ENCODE results near the gene PFN3. TPM values are rescaled to one million over a fixed set of nuclear protein-coding genes. Genes with fewer than 3 reads are reported as not detected.

The PFN3 gene
- total and polyA plus RNA-seq, 7 donors, result not detected

- Histone ChIP-seq H3K36me3 (ENCODE audit: insufficient read depth in 1 of 2, low read depth in 1 of 2) (no peaks in the 10 kb centered on the region), H3K9me3 (no peaks in the 10 kb centered on the region), H3K27me3 (ENCODE audit: insufficient read depth in 3 of 3, low read length in 2 of 3) (no peaks in the 10 kb centered on the region), H3K4me1 (peaks cover 14% of the 10 kb centered on the region), H3K4me3 (peak within 1 kb of the TSS; percentile 53), H3K27ac (no peak within 1 kb of the TSS)
- 31 to 45% (median 37%) methylated on average over 32 to 37 of the region's 37 CpGs for WGBS, 3 donors
- intact Hi-C loops (cut with DNase I), result no loop called here
- TF ChIP-seq, protein P1, sequence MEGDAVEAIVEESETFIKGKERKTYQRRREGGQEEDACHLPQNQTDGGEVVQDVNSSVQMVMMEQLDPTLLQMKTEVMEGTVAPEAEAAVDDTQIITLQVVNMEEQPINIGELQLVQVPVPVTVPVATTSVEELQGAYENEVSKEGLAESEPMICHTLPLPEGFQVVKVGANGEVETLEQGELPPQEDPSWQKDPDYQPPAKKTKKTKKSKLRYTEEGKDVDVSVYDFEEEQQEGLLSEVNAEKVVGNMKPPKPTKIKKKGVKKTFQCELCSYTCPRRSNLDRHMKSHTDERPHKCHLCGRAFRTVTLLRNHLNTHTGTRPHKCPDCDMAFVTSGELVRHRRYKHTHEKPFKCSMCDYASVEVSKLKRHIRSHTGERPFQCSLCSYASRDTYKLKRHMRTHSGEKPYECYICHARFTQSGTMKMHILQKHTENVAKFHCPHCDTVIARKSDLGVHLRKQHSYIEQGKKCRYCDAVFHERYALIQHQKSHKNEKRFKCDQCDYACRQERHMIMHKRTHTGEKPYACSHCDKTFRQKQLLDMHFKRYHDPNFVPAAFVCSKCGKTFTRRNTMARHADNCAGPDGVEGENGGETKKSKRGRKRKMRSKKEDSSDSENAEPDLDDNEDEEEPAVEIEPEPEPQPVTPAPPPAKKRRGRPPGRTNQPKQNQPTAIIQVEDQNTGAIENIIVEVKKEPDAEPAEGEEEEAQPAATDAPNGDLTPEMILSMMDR (IDR thresholded peaks at IDR 0.05), result no peak
- DNase-seq (peak; percentile 35 to 54), ATAC-seq (peak; percentile 37 to 52 (median 38))
Observed at GRCh38 chr5:177357459-177358351, 42.8 kb downstream of the PFN3 start, which contains the start of gene RGS14. TSS of gene RGS14 (plus strand) at chr5:177357924. CDS start at chr5:177358025, 101 bp downstream.

DNA sequence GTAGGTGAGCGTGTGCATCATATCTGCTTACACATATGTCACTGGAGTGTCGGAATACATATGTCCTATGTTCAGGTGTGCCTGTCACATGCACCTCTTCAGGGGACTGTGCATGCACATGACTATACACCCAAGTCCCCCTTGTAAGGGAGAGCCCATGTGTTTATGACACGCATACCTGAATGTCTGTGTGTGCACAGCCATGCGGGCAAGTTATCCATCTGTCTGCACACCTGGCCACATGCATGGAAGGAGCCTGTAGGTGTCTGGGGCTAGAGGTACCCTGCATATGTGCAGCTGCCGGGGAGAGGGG lies 43.4 kb downstream of the PFN3 start:
- H3K36me3 ChIP-seq (ENCODE audit: insufficient read depth in 1 of 2, low read depth in 1 of 2), result no peaks in the 10 kb centered on the region
- H3K4me3 ChIP-seq, result no peak overlapping the region
- no peaks in the 10 kb centered on the region for H3K9me3 ChIP-seq
- WGBS, 3 donors, result 74 to 94% (median 87%) methylated on average over 5 of the region's 5 CpGs
- no peak overlapping the region for H3K27ac ChIP-seq
- H3K27me3 ChIP-seq (ENCODE audit: insufficient read depth in 3 of 3, low read length in 2 of 3), result no peaks in the 10 kb centered on the region
- ATAC-seq (no peak), DNase-seq (no peak)
- intact Hi-C loops (cut with DNase I), result no loop called here
- H3K4me1 ChIP-seq, result peaks cover 13% of the 10 kb centered on the region
- TF ChIP-seq, protein P1 (IDR thresholded peaks at IDR 0.05), result no peak

GRCh38 chr5:177356746-177357145 lies 43.7 kb downstream of the PFN3 start:
- Histone ChIP-seq H3K4me1 (peaks cover 13% of the 10 kb centered on the region), H3K36me3 (ENCODE audit: insufficient read depth in 1 of 2, low read depth in 1 of 2) (no peaks in the 10 kb centered on the region), H3K9me3 (no peaks in the 10 kb centered on the region), H3K4me3 (no peak overlapping the region), H3K27me3 (ENCODE audit: insufficient read depth in 3 of 3, low read length in 2 of 3) (no peaks in the 10 kb centered on the region), H3K27ac (no peak overlapping the region)
- ATAC-seq, result no peak
- intact Hi-C loops (cut with DNase I), result no loop called here
- 49 to 62% (median 62%) methylated on average over 3 of the region's 3 CpGs for WGBS, 3 donors
- no peak for DNase-seq
- TF ChIP-seq, protein P1 (IDR thresholded peaks at IDR 0.05), result no peak

DNA sequence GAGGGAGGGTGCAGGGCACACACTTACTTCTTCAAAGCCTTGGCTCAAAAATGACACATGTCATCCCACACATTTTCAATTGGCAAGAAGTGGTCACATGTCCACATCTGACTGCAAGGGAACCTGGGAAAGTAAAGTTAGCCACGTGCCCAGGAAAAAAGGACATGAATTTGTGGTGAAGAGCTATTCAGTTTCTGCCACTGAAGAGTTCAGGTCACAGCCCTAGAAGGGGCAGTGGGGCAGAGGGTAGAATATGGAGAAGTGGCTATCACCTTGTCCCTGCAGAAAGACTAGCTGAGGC lies 44.6 kb downstream of the PFN3 start:
- peaks cover 13% of the 10 kb centered on the region for H3K4me1 ChIP-seq
- H3K9me3 ChIP-seq, result no peaks in the 10 kb centered on the region
- TF ChIP-seq, protein P1 (IDR thresholded peaks at IDR 0.05), result no peak
- WGBS, 3 donors, result 11 to 18% (median 17%) methylated on average over 1 of the region's 1 CpG
- intact Hi-C loops (cut with DNase I), result no loop called here
- H3K27ac ChIP-seq, result no peak overlapping the region
- DNase-seq, result no peak
- H3K4me3 ChIP-seq, result no peak overlapping the region
- no peak for ATAC-seq
- H3K36me3 ChIP-seq (ENCODE audit: insufficient read depth in 1 of 2, low read depth in 1 of 2), result no peaks in the 10 kb centered on the region
- H3K27me3 ChIP-seq (ENCODE audit: insufficient read depth in 3 of 3, low read length in 2 of 3), result no peaks in the 10 kb centered on the region
